Caco-2 (cell line): Measurements from ENCODE around the gene SNF8. TPM values are rescaled to one million over a fixed set of nuclear protein-coding genes. Genes with fewer than 3 reads are reported as not detected.

Experiments used
- BruUV-seq: library from RNA; stranded (reverse); fragments of 400-500 nt; replicated peaks from 2 replicates; lab custom pipeline; 2021; lab: Mats Ljungman, UMichigan
- CTCF ChIA-PET: fragments of 300-600 bp; sonication (Branson Sonifier 250); formaldehyde crosslinking; loops from one replicate; lab custom pipeline; 2022; ENCODE audit warnings: antibody characterized with exemption; lab: Charles Lee
- POLR2A ChIA-PET: fragments of 300-600 bp; sonication (Branson Sonifier 250); formaldehyde crosslinking; loops from one replicate; lab custom pipeline; 2022; ENCODE audit warnings: antibody characterized with exemption; lab: Charles Lee
- DNase-seq, 2 experiments: peaks; one replicate each; pipeline versions ENCODE4 v3.0.0 to v3.0.0-alpha.2; 2020 to 2022
- H3K27me3 ChIP-seq: replicated peaks from 2 replicates; pipeline ENCODE4 v1.6.0; 2011; ENCODE audit warnings: low read length; ENCODE audit not compliant: control insufficient read depth, insufficient read depth
- H3K36me3 ChIP-seq: 2 replicates; pipeline ENCODE4 v1.5.1; 2011; ENCODE audit warnings: low read length; ENCODE audit not compliant: control insufficient read depth, insufficient read depth
- H3K4me1 ChIP-seq: fragments of 250-450 bp; sonication (Bioruptor Pico); 2 replicates; pipeline ENCODE4 v1.5.1; 2020; ENCODE audit warnings: mild to moderate bottlenecking
- H3K4me3 ChIP-seq: 2 replicates; pipeline ENCODE4 v1.5.1; 2011; ENCODE audit warnings: low read depth, mild to moderate bottlenecking, control low read depth, low read length
- H3K9me3 ChIP-seq: fragments of 250-450 bp; sonication (Bioruptor Pico); 2 replicates; pipeline ENCODE4 v1.5.1; 2020; ENCODE audit warnings: mild to moderate bottlenecking, moderate library complexity
- H3K27ac Mint-ChIP-seq: one replicate; pipeline ENCODE4 v1.8.0; 2022; ENCODE audit warnings: mixed read lengths; ENCODE audit not compliant: unreplicated experiment
- H3K27me3 Mint-ChIP-seq: one replicate; pipeline ENCODE4 v1.8.0; 2022; ENCODE audit warnings: mixed read lengths; ENCODE audit not compliant: insufficient read depth, unreplicated experiment
- H3K36me3 Mint-ChIP-seq: one replicate; pipeline ENCODE4 v1.8.0; 2022; ENCODE audit warnings: mild to moderate bottlenecking, mixed read lengths; ENCODE audit not compliant: insufficient read depth, unreplicated experiment
- H3K4me1 Mint-ChIP-seq: one replicate; pipeline ENCODE4 v1.8.0; 2022; ENCODE audit warnings: low read depth, mixed read lengths; ENCODE audit not compliant: unreplicated experiment
- H3K4me3 Mint-ChIP-seq: one replicate; pipeline ENCODE4 v1.8.0; 2022; ENCODE audit warnings: mild to moderate bottlenecking, moderate library complexity, mixed read lengths; ENCODE audit not compliant: unreplicated experiment
- H3K9me3 Mint-ChIP-seq: one replicate; pipeline ENCODE4 v1.8.0; 2022; ENCODE audit warnings: mixed read lengths; ENCODE audit not compliant: unreplicated experiment
- intact Hi-C: fragments of 100-400 bp; cut with micrococcal nuclease; formaldehyde crosslinking; loops from one replicate; pipeline ENCODE4 v1.10.0; 2022; ENCODE audit not compliant: unreplicated experiment
- total RNA-seq: library from RNA; stranded (reverse); gene quantifications from 2 replicates; pipeline ENCODE4 v1.2.3, GENCODE V29; 2022
- TF ChIP-seq, protein P1 (sequence below), 2 experiments: fragments of 200-600 bp in 1 of 2; IDR thresholded peaks; 1 replicate in 1 of 2; 2 replicates in 1 of 2; pipeline versions ENCODE4 v1.5.1 to v1.8.0; 2011 to 2022; ENCODE audit warnings: antibody characterized with exemption in 1 of 2, control low read depth in 1 of 2, inconsistent platforms in 1 of 2, low read depth in 1 of 2, low read length in 1 of 2, mild to moderate bottlenecking in 1 of 2, moderate library complexity in 1 of 2; ENCODE audit not compliant: insufficient read depth in 1 of 2, severe bottlenecking in 1 of 2, unreplicated experiment in 1 of 2

Gene SNF8
- total RNA-seq, 1 experiment from 2014 or later = 457 TPM

DNA sequence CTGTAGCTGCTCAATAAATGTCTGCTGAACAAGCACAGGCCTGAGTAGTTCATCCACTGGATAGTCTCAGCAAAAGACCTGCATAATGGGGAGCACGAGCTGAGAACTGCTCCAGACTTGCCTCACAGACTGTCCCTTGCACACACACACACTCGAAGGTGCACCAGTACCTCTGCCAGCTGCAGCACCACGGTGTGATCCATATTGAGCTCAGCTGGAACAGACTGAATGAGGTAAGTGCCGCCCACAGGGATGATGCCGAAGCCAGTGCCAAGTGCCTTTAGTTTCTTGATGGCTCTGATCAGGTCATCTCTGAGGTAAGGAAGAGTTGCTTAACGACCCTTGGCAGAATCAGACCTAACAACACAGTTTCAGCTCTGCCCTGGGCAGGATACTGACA is 11.6 kb downstream of the SNF8 start:
- H3K36me3 Mint-ChIP-seq = peaks cover 99% of the 10 kb centered on the region
- Histone ChIP-seq H3K36me3 (peaks cover 20% of the 10 kb centered on the region), H3K27me3 (no peaks in the 10 kb centered on the region), H3K4me1 (no peaks in the 10 kb centered on the region), H3K9me3 (no peaks in the 10 kb centered on the region), H3K4me3 (no peak overlapping the region)
- TF ChIP-seq, protein P1, sequence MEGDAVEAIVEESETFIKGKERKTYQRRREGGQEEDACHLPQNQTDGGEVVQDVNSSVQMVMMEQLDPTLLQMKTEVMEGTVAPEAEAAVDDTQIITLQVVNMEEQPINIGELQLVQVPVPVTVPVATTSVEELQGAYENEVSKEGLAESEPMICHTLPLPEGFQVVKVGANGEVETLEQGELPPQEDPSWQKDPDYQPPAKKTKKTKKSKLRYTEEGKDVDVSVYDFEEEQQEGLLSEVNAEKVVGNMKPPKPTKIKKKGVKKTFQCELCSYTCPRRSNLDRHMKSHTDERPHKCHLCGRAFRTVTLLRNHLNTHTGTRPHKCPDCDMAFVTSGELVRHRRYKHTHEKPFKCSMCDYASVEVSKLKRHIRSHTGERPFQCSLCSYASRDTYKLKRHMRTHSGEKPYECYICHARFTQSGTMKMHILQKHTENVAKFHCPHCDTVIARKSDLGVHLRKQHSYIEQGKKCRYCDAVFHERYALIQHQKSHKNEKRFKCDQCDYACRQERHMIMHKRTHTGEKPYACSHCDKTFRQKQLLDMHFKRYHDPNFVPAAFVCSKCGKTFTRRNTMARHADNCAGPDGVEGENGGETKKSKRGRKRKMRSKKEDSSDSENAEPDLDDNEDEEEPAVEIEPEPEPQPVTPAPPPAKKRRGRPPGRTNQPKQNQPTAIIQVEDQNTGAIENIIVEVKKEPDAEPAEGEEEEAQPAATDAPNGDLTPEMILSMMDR (IDR thresholded peaks at IDR 0.05; ENCODE audit: insufficient read depth in 1 of 2, low read depth in 1 of 2, low read length in 1 of 2, severe bottlenecking in 1 of 2, unreplicated experiment in 1 of 2) = no peak
- no peaks in the 10 kb centered on the region for H3K9me3 Mint-ChIP-seq
- DNase-seq = no peak
- H3K4me3 Mint-ChIP-seq = no peak overlapping the region
- no peaks in the 10 kb centered on the region for H3K4me1 Mint-ChIP-seq
- no peaks in the 10 kb centered on the region for H3K27me3 Mint-ChIP-seq
- ChIA-PET POLR2A (interaction anchor here (0.6 to 1.5 kb wide), 3 partner anchors 11 to 432 kb away, joined by 3 to 7 read pairs (median 5); partner anchors contain the start of gene SNF8), CTCF (interaction anchor here (0.7 to 1.5 kb wide), 2 partner anchors 12 to 99 kb away, joined by 3 to 8 read pairs; no protein-coding TSS in a partner anchor)
- H3K27ac Mint-ChIP-seq = no peak overlapping the region
- intact Hi-C loops = no loop called here
- BruUV-seq = no TSS peak

DNA sequence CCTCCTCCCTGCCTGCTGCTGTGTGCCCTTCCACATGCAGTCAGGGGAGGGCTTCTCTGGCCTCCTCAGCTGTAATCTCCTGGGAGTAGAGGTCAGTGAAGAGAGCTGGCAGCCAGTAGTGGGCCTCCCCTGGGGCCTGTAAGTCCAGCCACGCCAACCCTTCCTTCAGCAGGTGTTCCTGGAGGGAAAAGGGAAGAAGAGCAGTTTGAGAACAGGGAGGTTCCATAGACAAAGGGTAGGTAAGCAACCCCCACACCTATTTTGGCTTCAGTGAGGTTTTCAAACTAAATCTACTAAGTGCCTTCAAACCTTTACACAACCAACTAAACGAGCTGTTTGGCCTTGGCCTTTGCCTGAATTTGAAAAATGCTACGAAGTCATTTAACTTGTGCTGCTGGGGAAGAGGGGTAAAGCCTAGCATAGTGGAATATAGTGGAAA is 14.2 kb downstream of the SNF8 start:
- Histone ChIP-seq H3K27me3 (no peaks in the 10 kb centered on the region), H3K4me1 (no peaks in the 10 kb centered on the region), H3K4me3 (no peak overlapping the region), H3K36me3 (peaks cover 27% of the 10 kb centered on the region), H3K9me3 (no peaks in the 10 kb centered on the region)
- Mint-ChIP-seq H3K27ac (peak overlapping the region; percentile 30), H3K4me1 (no peaks in the 10 kb centered on the region), H3K9me3 (no peaks in the 10 kb centered on the region), H3K27me3 (no peaks in the 10 kb centered on the region), H3K36me3 (peaks cover 99% of the 10 kb centered on the region), H3K4me3 (no peak overlapping the region)
- ChIA-PET CTCF (interaction anchor here (1.3 to 2.5 kb wide), 2 partner anchors 51 to 102 kb away, joined by 6 to 10 read pairs; no protein-coding TSS in a partner anchor), POLR2A (interaction anchor here (0.6 to 3.3 kb wide), 5 partner anchors 14 to 337 kb away, joined by 3 to 14 read pairs (median 5); partner anchors contain the start of gene SNF8)
- TF ChIP-seq, protein P1 (IDR thresholded peaks at IDR 0.05; ENCODE audit: insufficient read depth in 1 of 2, low read depth in 1 of 2, low read length in 1 of 2, severe bottlenecking in 1 of 2, unreplicated experiment in 1 of 2) = no peak
- intact Hi-C loops = no loop called here
- no TSS peak for BruUV-seq
- DNase-seq = peak in 1 of 2 experiments; percentile 48

DNA sequence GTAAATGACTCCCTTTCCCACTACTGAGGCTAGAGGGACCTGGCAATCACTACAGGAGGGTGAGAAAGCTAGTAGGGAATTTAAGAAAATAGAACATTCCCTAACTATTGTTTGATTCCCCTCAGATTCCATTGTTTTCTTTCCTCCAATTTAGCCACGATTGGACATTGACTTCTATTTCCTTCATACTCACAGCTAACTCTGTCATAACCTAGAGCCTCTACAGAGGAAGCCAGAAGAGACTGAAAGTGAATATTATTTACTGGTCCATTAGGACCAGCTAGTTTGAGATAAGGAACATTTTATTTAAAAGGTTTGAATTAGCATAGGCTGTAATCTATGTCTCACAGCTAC is 14.9 kb downstream of the SNF8 start:
- Mint-ChIP-seq H3K4me1 (no peaks in the 10 kb centered on the region), H3K9me3 (no peaks in the 10 kb centered on the region), H3K4me3 (no peak overlapping the region), H3K36me3 (peaks cover 99% of the 10 kb centered on the region), H3K27me3 (no peaks in the 10 kb centered on the region), H3K27ac (peak overlapping the region; percentile 30)
- H3K9me3 ChIP-seq = no peaks in the 10 kb centered on the region
- intact Hi-C loops = no loop called here
- TF ChIP-seq, protein P1 (IDR thresholded peaks at IDR 0.05; ENCODE audit: insufficient read depth in 1 of 2, low read depth in 1 of 2, low read length in 1 of 2, severe bottlenecking in 1 of 2, unreplicated experiment in 1 of 2) = no peak
- no peaks in the 10 kb centered on the region for H3K4me1 ChIP-seq
- BruUV-seq = no TSS peak
- DNase-seq = no peak
- POLR2A ChIA-PET = interaction anchor here (1.5 to 3.3 kb wide), 2 partner anchors 15 to 32 kb away, joined by 3 to 14 read pairs; partner anchors contain the start of gene SNF8
- CTCF ChIA-PET = interaction anchor here (0.5 to 2.5 kb wide), 3 partner anchors 51 to 103 kb away, joined by 4 to 10 read pairs (median 6); no protein-coding TSS in a partner anchor
- H3K27me3 ChIP-seq = no peaks in the 10 kb centered on the region
- peaks cover 27% of the 10 kb centered on the region for H3K36me3 ChIP-seq
- no peak overlapping the region for H3K4me3 ChIP-seq
